GM19328 (cell line): Measurements from ENCODE around the gene ANTKMT.

ENCODE experiments used
- ATAC-seq: cut with Tn5 transposase; IDR thresholded peaks from one replicate; pipeline ENCODE4 v1.9.1; 2021; ENCODE audit warnings: mild to moderate bottlenecking, moderate library complexity; ENCODE audit not compliant: unreplicated experiment

The ANTKMT gene

DNA sequence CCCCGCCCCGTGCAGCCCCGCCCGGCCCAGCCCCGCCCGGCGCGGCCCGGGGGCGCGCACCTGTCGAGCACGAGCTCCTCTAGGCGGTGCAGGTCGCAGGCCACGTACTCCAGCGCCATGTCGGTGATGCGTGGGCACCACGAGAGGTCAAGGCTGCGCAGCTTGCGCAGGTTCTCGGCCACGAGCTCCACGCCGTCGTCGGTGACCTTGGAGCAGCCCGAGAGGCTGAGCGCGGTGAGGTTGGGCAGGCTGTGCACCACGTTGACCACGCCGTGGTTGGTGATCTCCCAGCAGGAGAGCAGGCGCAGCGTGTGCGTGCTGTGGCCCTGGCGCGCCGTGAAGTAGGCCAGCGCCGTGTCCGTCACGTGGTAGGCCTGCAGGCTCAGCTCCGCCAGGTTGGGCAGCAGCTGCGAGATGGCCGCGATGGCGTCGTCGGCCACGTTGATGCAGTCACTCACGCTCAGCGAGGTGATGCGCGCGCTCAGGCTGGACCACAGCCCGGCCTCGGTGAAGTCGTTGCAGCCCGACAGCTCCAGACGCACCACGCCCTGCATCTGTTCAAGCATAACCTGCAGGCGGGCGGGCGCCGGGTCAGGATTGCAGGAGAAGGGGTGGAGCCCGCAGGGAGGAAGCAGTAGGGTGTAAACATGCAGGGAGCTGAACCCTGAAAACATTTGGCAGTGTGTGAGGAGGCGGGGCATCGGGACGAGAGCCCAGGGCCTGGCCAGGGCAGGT, 25.4 kb upstream of the ANTKMT start:
- ATAC-seq: no peak

DNA sequence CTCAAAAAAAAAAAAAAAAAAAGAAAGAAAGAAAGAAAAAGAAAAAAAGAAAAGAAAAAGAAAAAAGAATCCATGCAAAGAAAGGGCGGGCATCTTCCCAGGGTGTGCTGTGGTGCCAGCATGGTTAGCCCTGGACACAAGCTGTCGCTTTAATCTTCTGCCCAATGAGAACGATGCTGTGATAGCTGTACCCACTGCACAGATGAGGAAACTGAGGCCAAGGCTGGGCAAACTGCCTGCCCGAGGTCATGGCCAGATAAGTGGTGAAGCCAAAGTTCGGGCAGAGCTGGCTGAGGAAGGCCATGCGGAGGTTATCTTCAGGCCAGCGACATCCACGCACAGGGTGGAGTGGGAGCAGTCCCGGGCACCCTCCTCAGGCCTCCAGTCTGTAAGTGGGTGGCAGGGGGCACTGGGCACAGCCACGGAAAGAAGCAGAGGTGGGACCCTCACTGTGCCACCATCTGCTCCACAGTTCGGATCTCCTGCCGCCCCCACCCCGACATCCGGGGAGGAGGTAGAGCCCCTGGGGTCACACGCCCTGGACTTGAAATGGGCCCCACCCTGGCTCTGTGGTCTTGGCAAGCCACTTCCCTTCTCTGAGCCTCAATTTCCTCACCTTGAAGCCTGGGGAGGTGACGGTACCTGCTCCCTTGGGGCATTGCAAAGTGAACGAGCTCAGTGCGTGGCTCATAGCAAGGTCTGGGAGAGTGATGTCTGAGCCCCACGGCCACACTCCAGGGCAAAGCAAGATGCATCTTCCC, 21.9 kb upstream of the ANTKMT start:
- ATAC-seq: no peak

DNA sequence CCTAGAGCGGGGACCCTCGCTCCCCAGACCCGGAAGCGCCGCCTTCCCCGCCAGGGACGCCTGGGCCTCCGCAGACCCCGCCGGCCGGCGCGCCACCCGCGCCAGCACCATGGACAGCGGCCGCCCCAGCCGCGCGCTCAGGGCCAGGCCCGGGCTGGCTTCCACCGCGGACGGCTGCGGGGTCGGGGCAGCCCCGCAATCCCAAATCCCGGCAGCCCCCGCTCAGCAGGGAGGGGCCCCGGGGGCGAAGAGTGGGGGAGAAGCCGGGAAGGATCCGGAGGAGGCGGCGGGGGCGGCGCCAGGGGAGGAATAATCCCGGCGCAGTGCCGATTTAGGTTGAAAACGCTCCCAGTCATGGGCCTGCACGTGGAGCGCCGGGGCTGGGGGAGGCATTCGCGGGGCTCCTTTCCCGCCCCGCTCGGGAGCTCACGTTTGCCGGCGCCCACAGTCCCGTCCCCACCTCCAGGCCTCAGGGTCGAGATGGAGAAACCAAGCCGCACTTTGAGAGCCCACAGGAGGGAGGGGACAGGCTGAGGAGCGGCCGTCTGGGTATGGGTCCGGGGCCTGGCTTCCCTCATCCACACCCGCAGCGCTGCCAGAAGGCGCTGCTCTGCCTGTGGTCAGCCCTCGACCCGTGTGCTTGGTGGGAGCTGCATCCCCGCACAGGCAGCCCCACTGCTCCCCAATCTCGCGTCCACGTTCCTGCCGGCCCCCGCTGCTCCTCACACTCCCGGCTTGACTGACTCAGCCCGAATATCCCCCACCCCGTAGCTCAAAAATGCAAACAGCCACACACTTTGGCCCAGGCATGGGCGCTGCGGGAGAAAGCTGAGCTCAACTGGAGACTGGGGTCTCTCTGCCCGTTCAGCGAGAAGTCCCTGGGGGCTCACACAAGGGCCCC, 20.0 kb upstream of the ANTKMT start:
- no peak for ATAC-seq

DNA sequence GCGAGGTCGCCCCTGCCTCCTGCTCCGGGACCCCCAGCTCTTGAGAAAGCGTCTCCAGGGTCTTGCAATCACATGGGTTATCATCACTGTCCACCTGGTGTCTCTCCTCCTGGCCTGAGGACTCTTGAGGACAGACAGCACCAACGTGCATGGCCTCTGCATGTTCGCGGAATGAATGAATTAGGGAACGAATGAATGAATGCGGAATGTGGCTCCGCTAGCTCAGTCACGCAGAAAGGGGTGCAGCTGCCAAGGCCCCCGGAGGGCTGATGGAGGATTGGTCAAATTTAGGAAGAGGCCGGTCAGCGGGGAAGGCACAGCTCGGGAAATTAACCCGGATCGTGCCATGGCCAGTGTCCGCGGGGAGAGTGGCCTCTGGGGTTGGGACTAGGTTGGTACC, 18.6 kb upstream of the ANTKMT start:
- ATAC-seq: no peak

DNA sequence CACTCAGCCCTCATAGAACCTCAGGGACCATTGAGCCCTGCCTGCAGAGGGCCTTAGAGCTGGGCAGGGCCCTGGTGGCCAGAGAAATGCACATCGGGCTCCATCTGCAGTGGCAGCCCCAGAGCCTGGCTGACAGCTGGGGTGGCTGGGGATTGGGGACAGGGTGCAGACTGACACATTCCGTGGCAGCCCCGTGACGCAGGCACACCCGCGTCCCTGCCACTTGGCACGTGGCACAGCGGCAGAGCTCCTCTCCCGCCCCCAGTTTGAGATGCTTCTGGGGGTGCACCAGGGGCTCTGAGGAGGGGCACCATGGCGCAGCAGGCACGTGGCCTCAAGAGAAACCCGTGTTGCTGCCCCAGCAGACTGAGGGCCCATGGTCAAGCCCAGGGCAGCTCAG, 17.5 kb upstream of the ANTKMT start:
- ATAC-seq: no peak

DNA sequence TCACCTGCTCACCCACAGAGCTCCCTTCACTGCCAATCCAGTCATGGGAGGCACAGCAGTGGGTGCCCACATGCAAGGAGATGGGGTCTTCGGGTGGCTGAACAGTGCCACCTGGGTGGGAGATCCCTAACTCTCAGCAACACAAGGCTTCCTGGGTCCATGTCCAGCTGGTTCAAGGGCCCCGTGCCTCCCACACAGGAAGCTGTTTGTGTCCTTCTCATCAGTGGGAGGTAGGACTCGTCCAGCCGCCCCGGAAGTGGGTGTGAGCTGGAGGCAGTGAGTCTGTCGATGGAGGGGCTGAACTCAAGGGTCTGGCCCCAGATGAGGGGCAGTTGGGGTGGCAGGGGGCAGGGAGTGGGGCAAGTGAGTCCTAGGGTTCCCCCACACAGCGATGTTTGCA, 16.9 kb upstream of the ANTKMT start:
- no peak for ATAC-seq

DNA sequence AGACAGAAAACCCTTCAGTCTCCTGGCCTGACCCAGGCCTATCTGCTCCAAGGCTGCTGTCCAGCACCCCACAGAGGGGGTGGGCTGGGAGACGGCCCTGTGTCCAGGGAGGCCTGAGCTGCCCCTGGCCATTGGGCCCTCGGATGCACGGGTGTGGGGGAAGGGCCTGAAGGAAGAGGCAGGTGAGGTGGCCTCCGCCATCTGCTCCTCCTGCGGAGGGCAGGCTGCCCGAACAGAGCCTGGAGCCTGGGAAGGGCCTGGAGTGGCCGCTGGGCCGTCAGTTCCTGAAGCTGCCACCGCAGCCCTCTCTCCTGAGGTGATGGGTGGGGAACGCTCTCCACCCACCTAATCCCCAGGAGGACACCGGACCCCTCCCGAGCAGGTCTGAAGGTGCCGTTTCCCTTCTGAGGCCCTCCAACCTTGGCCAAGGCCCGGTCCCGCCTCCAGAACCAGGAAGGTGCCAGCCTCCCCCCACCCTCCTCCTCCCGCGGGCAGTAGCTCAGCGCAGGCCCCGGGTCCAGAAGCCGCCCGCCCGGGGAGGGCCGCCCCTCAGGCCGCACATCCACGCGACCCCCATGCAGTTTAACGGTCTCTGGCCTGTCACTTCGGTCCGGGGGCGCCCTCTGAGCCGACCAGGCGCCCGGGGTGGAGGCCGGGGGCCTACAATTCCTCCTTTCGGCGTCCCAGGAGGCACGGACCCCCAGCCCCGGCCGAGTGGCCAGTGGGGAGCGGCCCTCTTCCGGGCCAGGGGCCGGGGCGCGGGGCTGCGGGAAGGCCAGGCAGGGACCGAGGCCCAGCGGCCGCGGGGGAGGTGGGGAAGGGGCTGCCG, 16.2 kb upstream of the ANTKMT start:
- ATAC-seq: no peak

DNA sequence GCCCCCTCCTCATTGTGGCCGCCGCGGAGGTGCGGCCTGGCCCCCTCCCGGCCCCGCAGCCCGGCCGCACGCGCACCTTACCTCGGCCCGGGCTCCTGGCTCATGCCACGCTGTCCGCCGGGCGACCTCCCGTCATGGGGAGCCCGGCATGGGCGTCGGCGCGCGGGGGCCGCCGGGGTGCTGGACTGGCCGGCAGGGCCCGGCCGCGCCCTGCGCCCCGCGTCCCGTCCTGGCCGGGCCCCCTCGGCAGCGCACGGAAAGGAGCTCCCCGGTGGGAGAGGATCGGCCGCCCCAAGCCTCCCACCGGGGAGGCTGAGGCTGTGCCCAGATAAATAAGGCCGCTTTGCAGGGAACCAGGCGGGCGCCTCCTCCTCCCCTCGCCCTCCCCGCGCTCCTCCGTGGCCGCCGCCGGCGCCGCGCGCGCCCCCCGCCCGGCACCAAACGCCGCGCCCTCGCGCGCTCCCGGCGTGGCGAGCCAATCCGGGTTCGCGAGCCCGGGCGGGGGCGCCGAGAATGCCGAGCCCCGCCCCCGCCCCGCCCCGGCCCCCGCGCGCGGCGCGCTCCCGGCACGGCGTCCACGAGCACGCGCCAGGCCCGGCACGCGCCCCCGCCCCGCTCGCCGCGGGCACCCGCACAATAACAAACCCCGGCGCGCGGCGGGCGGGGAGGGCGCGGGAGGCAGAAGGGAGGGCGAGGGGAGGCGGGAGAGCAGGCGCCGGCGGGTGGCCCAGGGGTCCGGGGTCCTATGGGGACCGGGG, 15.3 kb upstream of the ANTKMT start, which contains the start of gene FBXL16:
TSS of gene FBXL16 (minus strand) at position 371 of the 758 bp plus-strand sequence. CDS start 8,396 bp downstream, outside the sequence.
- ATAC-seq: no peak

DNA sequence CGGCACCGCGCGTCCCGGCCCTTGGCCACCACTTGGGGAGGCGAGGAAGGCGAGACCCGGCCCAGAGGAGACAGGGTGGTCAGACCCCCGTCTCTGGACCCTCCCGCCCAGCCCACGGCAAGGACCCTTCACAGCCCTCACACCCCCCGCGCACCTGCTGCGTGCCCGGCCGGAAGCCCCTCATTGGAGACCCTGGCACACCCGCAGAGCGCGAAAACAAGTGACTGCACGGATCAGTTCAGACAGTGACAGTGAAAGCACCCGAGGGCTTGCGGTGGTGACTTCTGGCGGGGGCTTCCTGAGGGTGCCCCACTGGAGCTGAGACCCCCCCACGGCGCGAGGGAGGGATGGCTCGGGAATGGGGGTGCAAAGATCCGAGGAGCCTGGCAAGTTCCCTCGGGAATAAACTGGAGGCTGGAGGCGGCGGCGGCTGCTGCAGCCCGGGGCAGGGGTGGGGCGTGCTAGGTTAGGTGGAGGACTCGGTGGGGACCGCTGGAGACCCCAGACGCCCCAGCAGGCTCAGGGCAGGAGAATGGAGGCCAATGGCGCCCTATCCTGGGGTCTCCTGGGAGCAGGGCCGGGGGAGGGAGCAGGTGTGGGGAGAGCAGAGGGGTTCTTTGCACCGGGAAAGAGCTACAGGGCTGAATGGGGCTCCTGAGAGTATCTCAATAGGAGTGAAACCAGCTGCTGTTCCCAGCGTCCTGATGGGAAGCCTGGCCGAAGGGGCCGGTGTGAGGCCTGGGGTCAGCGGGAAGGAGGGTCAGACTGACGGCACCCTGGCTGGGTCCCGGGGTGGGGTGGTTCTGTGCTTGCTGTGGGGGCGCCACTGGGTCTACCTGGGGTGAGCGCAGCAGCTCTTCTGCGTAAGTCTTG, 14.5 kb upstream of the ANTKMT start:
- no peak for ATAC-seq

DNA sequence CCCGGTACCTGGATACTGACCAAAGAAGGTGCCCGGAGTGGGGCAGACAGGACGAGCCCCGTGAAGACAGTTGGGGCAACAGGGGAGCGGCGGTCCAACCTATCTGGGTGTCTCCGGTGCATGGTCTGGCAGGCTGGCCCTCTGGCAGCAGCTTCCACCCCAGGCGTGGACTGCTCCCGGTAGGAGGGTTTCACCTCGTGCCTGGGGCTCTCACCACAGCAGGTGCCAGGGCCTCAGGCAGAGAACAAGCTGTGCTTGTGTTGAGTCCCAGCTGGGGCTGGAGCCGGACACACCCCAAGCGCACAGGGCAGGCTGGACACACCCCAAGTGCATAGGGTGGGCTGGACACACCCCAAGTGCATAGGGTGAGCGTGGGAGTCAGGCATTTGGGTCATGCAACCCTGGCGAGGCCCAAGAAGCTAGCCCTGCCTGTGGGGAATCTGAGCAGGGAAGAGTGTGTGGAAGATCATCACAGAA, 13.8 kb upstream of the ANTKMT start:
- no peak for ATAC-seq

DNA sequence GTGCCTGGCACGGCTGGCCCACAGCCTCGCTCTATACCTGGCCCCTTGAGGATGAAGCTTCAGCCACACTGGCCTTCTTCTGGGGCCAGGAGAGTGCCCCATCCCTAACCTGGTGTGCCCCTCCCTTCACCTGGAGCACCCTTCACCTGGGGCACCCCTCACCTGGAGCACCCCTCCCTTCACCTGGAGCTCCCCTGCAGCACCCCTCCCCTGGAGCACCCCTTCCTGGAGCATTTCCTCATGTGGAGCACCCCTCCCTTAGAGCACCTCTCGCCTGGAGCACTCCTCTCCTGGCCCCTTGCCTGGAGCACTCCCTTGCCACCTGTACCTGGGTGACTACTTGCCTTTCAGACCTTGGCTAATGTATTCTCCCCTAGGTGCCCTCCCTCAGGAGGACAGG, 12.9 kb upstream of the ANTKMT start:
- no peak for ATAC-seq

DNA sequence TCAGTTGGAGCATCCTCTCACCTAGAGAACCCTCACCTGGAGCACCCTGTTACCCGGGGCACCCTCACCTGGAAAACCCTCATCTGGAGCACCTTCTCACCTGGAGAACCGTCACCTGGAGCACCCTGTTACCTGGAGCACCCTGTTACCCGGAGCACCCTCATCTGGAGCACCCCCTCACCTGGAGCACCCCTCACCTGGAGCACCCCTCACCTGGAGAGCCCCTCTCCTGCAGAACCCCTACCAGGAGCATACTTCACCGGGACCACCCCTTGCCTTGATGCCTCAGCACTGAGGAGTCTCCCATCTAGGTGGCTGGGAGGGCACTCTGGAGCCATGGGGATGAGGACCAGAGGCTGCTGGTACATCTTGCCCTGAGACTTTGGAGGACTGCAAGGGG, 12.0 kb upstream of the ANTKMT start:
- ATAC-seq: no peak

DNA sequence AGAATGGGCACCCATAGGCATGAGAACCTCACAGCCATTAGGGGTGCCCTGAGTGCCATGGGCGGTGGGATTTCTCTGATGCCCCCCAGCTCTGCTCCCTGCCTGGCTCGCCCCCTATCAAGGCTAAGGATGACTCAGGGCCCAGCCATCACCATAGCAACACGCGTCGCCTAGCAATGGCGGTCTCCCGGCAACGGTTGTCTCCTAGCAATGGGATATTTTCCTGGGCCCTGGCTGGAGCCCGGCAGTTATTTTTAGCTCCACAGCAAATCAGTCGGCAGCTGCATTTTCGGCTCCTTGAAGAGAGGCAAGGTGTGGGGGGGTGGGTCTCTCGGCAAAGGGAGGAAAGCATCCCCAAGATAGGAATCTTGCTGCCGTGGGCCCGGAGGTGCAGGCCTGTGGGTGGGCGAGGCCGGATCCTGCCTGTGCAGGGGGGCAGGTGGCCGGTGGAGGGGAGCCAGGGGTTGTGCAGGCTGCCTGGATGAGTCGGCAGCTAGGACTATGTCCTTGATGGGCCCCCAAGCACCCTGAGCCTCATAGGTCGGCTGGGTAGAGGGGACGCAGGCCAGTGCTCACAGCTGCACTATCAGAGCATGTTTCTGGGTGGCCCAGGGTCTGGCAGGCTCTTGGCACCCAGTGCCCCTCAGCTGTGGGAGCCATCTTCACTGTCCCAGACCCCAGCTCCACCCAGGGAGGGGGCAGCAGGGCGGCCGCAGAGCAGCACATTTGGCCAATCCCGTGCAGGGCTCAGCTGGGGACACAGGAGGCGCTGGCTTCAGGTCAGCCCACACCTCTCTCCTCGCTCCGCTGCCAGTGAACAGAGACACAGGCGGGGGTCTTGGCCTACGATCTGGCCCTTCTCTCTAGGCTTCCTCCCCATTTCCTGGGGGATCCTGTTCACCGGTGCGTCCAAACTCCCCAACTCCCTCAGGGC, 11.1 kb upstream of the ANTKMT start:
- no peak for ATAC-seq

DNA sequence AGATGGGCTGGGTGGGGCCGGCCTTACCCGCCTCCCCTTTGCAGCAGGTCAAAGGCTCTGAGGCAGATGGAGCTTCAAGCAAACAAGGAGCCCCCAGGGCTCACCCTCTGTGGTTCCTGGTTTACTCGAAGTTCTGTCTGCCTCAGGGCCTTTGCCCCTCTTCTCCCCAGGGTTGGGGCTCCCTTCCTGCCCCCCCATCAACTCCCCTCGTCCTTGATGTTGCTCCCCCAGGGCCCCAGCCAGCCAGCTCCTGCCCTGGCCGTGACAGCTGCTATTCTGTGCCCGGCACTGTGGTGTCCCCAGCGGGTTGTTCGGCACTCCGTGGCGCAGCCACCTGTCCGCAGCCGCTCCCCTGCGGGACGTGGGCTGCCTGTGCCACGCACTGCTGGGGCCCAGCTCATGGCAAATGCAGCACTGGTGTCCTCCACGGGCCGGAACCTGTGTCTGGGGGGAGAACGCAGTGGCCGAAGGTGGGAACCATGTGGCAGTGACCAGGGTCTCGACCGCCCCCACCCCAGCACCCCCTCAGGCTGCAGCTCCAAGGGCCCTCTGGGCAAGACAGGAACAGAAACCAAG, 10.4 kb upstream of the ANTKMT start:
- no peak for ATAC-seq

DNA sequence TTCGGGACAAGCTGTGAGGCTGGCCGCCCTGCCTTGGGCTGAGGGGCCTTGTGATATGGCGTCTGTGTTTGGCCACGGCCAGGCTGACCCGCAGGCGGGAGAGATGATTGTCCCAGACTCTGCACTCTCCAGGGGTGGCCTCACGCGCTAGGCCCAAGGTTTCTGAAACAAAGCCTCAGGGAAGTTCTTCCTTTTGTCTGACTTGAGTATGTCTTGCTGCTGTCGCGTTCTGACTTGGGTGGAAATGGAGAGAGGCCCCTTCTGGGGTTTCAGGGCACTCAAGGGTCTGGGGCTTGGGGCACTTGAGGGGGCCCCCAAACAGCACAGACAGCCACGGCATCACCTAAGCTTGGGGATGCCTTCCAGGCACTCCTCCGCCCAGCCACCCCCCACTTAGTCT, 9.9 kb upstream of the ANTKMT start:
- no peak for ATAC-seq

DNA sequence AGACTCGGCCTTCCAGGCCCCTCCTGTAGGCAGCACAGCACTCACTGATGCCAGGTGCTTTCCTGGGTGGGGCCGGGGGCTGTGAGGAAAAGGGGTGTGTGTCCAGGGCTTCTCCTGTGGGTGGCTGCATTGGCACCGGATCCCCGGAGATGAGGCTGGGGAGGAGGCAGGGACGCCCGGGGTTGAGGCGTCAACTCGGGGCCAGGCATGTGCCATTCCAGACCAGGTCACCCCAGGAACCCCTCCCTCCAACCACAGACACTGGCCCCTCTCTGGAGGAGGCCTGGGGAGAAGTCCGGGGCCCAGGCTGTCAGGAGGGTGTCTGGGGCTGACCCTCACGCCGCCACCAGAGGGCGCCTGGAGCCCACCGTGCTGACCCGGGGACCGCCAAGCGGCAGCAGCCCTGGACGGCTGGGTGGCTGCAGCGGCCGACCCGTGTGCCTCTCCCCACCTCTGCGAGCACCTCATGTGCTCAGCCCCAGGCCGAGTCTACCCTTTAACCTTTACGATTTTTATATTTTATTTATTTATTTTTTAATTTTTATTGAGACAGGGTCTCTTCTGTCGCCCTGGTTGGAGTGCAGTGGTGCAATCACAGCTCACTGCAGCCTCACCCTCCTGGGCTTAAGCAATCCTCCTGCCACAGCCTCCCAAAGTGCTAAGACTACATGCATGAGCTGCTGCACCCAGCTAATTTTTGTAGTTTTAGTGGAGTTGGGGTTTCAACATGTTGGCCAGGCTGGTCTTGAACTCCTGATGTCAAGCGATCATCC, 9.2 kb upstream of the ANTKMT start:
- ATAC-seq: no peak
